ENCODE measurements around the gene BBOF1.
A peak's percentile ranks its signal among the peaks of the same experiment; 100 is the strongest.

The BBOF1 gene

DNA sequence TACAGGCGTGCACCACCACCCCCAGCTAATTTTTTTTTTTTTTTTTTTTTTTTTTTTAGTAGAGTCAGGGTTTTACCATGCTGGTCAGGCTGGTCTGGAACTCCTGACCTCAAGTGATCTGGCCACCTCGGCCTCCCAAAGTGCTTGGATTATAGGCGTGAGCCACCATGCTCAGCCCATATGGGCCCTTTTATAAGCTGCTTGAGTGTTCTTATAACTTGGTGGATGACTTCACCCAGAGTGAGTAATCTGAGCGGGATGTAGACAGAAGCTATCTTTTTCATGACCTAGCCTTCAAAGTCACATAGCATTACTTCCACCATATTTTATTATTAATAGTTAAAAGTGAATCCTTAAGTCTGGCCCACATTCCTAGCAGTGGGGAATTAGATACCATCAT is 16.4 kb downstream of the BBOF1 start:
- Histone ChIP-seq H3K27ac (replicated peaks; ENCODE audit: low read length) (no peak overlapping the region), H2BK5ac (ENCODE audit: low read length) (no peak overlapping the region), H4K8ac (ENCODE audit: low read depth, low read length) (no peak overlapping the region), H2BK15ac (ENCODE audit: low read length) (no peak overlapping the region), H2AK5ac (ENCODE audit: low read depth, low read length) (no peak overlapping the region), H3K4me3 (ENCODE audit: low read length in 2 of 2) (no peak overlapping the region), H3K18ac (ENCODE audit: low read length) (no peak overlapping the region), H2AFZ (ENCODE audit: low read length) (no peak overlapping the region), H4K91ac (ENCODE audit: low read depth, low read length, poor library complexity) (no peak overlapping the region), H2BK12ac (ENCODE audit: low read length) (no peak overlapping the region), H3K27me3 (ENCODE audit: control insufficient read depth in 3 of 3, insufficient read depth in 3 of 3, low read depth in 1 of 3, low read length in 3 of 3) (no peaks in the 10 kb centered on the region), H3K4me1 (ENCODE audit: control insufficient read depth in 2 of 2, insufficient read depth in 1 of 2, low read depth in 1 of 2, low read length in 2 of 2) (no peaks in the 10 kb centered on the region), H3K36me3 (replicated peaks in 1 of 2; ENCODE audit: control insufficient read depth in 2 of 2, insufficient read depth in 2 of 2, low read length in 2 of 2) (no peaks in the 10 kb centered on the region), H3K9ac (ENCODE audit: low read depth, low read length, poor library complexity) (no peak overlapping the region), H3K4ac (ENCODE audit: low read length) (no peak overlapping the region), H3K9me3 (replicated peaks in 1 of 2; ENCODE audit: control insufficient read depth in 2 of 2, insufficient read depth in 1 of 2, low read depth in 1 of 2, low read length in 2 of 2) (no peaks in the 10 kb centered on the region), H3K79me1 (ENCODE audit: low read depth, low read length) (no peaks in the 10 kb centered on the region), H3K14ac (ENCODE audit: low read length) (no peak overlapping the region), H3K23ac (ENCODE audit: low read depth, low read length, poor library complexity) (no peak overlapping the region), H2BK120ac (ENCODE audit: low read depth, low read length) (no peak overlapping the region), H3K4me2 (ENCODE audit: insufficient read depth, low read length, poor library complexity, severe bottlenecking) (no peak overlapping the region)
- WGBS, 2 donors (ENCODE audit: extremely low coverage in 2 of 2, insufficient read length in 2 of 2, insufficient replicate concordance in 1 of 2) = no CpG with 5 or more reads among the region's 4 CpGs
- DNase-seq (ENCODE audit: low spot score) = no peak

DNA sequence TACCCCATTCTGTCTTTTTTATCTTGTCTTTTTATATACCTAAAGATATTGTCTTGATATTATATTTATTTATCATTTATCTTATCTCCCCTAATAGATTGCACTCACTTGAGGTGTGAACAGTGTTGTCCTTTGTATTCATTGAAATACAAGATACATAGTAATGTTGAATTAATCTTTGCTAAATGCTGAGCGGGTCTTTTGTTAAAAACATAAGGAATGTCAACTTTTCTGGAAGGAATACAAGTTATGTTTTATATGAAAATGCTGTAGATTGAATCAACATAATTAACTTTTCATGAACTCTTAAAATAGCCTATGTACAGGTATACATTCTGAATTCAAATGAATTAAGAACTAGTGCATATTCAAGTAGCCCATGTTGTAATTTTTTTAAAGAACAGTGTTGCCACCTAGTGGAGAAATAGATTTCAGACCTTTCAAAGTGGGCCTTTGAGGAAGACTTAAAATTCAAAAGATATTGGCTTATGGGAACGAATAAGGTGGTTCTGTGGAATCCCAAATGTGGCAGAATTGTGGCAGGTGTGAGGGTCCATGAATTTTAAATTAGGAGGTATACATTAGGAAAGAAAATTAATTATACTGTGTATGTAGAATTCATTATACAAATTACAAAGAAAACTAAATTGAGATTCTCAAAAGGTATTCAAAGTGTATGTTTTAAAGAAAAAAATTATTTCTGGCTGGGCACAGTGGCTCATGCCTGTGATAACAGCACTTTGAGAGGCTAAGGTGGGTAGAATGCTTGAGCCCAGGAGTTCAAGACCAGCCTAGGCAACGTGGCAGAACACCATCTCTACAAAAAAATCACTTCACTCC is 19.1 kb downstream of the BBOF1 start:
- WGBS, 2 donors (ENCODE audit: extremely low coverage in 2 of 2, insufficient read length in 2 of 2, insufficient replicate concordance in 1 of 2) = no CpG with 5 or more reads among the region's 3 CpGs
- Histone ChIP-seq H2AK5ac (ENCODE audit: low read depth, low read length) (no peak overlapping the region), H3K4ac (ENCODE audit: low read length) (no peak overlapping the region), H2BK5ac (ENCODE audit: low read length) (no peak overlapping the region), H3K36me3 (replicated peaks in 1 of 2; ENCODE audit: control insufficient read depth in 2 of 2, insufficient read depth in 2 of 2, low read length in 2 of 2) (no peaks in the 10 kb centered on the region), H2BK120ac (ENCODE audit: low read depth, low read length) (no peak overlapping the region), H3K14ac (ENCODE audit: low read length) (no peak overlapping the region), H2AFZ (ENCODE audit: low read length) (no peak overlapping the region), H3K27me3 (ENCODE audit: control insufficient read depth in 3 of 3, insufficient read depth in 3 of 3, low read depth in 1 of 3, low read length in 3 of 3) (no peaks in the 10 kb centered on the region), H3K9ac (ENCODE audit: low read depth, low read length, poor library complexity) (no peak overlapping the region), H2BK15ac (ENCODE audit: low read length) (no peak overlapping the region), H4K91ac (ENCODE audit: low read depth, low read length, poor library complexity) (no peak overlapping the region), H3K18ac (ENCODE audit: low read length) (no peak overlapping the region), H3K79me1 (ENCODE audit: low read depth, low read length) (no peaks in the 10 kb centered on the region), H3K27ac (replicated peaks; ENCODE audit: low read length) (no peak overlapping the region), H3K9me3 (replicated peaks in 1 of 2; ENCODE audit: control insufficient read depth in 2 of 2, insufficient read depth in 1 of 2, low read depth in 1 of 2, low read length in 2 of 2) (no peaks in the 10 kb centered on the region), H3K4me3 (ENCODE audit: low read length in 2 of 2) (no peak overlapping the region), H4K8ac (ENCODE audit: low read depth, low read length) (no peak overlapping the region), H3K23ac (ENCODE audit: low read depth, low read length, poor library complexity) (no peak overlapping the region), H3K4me2 (ENCODE audit: insufficient read depth, low read length, poor library complexity, severe bottlenecking) (no peak overlapping the region), H2BK12ac (ENCODE audit: low read length) (no peak overlapping the region), H3K4me1 (ENCODE audit: control insufficient read depth in 2 of 2, insufficient read depth in 1 of 2, low read depth in 1 of 2, low read length in 2 of 2) (no peaks in the 10 kb centered on the region)
- DNase-seq (ENCODE audit: low spot score) = peak; percentile 31

DNA sequence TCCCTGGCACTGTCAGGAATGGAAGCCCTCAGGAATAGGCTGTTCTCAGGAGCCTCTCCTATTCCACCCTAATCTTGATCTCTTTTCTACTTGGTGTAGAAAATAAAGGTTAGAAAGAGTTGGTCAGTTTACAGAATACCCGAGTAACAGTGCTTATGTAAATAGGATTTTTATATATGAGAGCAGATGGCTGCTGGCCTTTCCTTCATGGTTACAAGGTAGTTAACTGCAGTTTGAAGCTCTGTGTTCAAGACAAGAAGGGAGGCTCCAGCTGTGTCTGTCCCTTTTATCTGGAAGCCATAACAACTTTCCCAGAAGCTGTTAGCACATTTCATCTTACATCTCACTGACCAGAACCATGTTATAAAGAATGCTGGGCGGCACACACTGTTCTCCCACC is 23.1 kb downstream of the BBOF1 start:
- Histone ChIP-seq H3K27me3 (ENCODE audit: control insufficient read depth in 3 of 3, insufficient read depth in 3 of 3, low read depth in 1 of 3, low read length in 3 of 3) (no peaks in the 10 kb centered on the region), H3K14ac (ENCODE audit: low read length) (no peak overlapping the region), H3K4me1 (ENCODE audit: control insufficient read depth in 2 of 2, insufficient read depth in 1 of 2, low read depth in 1 of 2, low read length in 2 of 2) (no peaks in the 10 kb centered on the region), H3K4ac (ENCODE audit: low read length) (no peak overlapping the region), H2AK5ac (ENCODE audit: low read depth, low read length) (no peak overlapping the region), H2BK12ac (ENCODE audit: low read length) (no peak overlapping the region), H3K36me3 (replicated peaks in 1 of 2; ENCODE audit: control insufficient read depth in 2 of 2, insufficient read depth in 2 of 2, low read length in 2 of 2) (no peaks in the 10 kb centered on the region), H3K18ac (ENCODE audit: low read length) (no peak overlapping the region), H4K91ac (ENCODE audit: low read depth, low read length, poor library complexity) (no peak overlapping the region), H3K27ac (replicated peaks; ENCODE audit: low read length) (no peak overlapping the region), H2AFZ (ENCODE audit: low read length) (no peak overlapping the region), H2BK5ac (ENCODE audit: low read length) (no peak overlapping the region), H2BK120ac (ENCODE audit: low read depth, low read length) (no peak overlapping the region), H3K79me1 (ENCODE audit: low read depth, low read length) (no peaks in the 10 kb centered on the region), H3K9ac (ENCODE audit: low read depth, low read length, poor library complexity) (no peak overlapping the region), H3K23ac (ENCODE audit: low read depth, low read length, poor library complexity) (no peak overlapping the region), H3K9me3 (replicated peaks in 1 of 2; ENCODE audit: control insufficient read depth in 2 of 2, insufficient read depth in 1 of 2, low read depth in 1 of 2, low read length in 2 of 2) (no peaks in the 10 kb centered on the region), H3K4me3 (ENCODE audit: low read length in 2 of 2) (no peak overlapping the region), H3K4me2 (ENCODE audit: insufficient read depth, low read length, poor library complexity, severe bottlenecking) (no peak overlapping the region), H4K8ac (ENCODE audit: low read depth, low read length) (no peak overlapping the region), H2BK15ac (ENCODE audit: low read length) (no peak overlapping the region)
- no CpG with 5 or more reads among the region's 2 CpGs for WGBS, 2 donors (ENCODE audit: extremely low coverage in 2 of 2, insufficient read length in 2 of 2, insufficient replicate concordance in 1 of 2)
- no peak for DNase-seq (ENCODE audit: low spot score)

DNA sequence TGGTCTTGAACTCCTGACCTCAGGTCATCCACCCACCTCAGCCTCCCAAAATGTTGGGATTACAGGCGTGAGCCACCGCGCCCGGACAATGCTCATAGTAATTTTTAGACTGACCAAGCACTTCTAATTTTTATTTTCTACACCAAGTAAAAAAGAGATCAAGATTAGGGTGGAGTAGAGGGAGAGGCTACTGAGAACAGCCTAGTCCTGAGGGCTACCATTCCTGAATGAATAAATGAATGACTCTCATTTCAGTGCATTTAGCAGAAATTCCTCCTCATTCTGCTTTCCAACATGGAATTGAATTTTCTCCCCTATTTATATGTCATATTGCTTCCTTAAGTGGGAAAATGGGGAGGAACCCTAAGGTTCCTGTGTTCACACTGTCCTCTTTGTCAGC is 26.4 kb downstream of the BBOF1 start:
- Histone ChIP-seq H4K91ac (ENCODE audit: low read depth, low read length, poor library complexity) (no peak overlapping the region), H3K4me3 (ENCODE audit: low read length in 2 of 2) (no peak overlapping the region), H3K27me3 (ENCODE audit: control insufficient read depth in 3 of 3, insufficient read depth in 3 of 3, low read depth in 1 of 3, low read length in 3 of 3) (no peaks in the 10 kb centered on the region), H3K23ac (ENCODE audit: low read depth, low read length, poor library complexity) (no peak overlapping the region), H2BK12ac (ENCODE audit: low read length) (no peak overlapping the region), H2BK15ac (ENCODE audit: low read length) (no peak overlapping the region), H3K79me1 (ENCODE audit: low read depth, low read length) (no peaks in the 10 kb centered on the region), H3K4me2 (ENCODE audit: insufficient read depth, low read length, poor library complexity, severe bottlenecking) (no peak overlapping the region), H2BK5ac (ENCODE audit: low read length) (no peak overlapping the region), H3K14ac (ENCODE audit: low read length) (no peak overlapping the region), H3K4ac (ENCODE audit: low read length) (no peak overlapping the region), H3K9ac (ENCODE audit: low read depth, low read length, poor library complexity) (no peak overlapping the region), H4K8ac (ENCODE audit: low read depth, low read length) (no peak overlapping the region), H2AFZ (ENCODE audit: low read length) (no peak overlapping the region), H3K18ac (ENCODE audit: low read length) (no peak overlapping the region), H3K36me3 (replicated peaks in 1 of 2; ENCODE audit: control insufficient read depth in 2 of 2, insufficient read depth in 2 of 2, low read length in 2 of 2) (no peaks in the 10 kb centered on the region), H2BK120ac (ENCODE audit: low read depth, low read length) (no peak overlapping the region), H3K4me1 (ENCODE audit: control insufficient read depth in 2 of 2, insufficient read depth in 1 of 2, low read depth in 1 of 2, low read length in 2 of 2) (no peaks in the 10 kb centered on the region), H2AK5ac (ENCODE audit: low read depth, low read length) (no peak overlapping the region), H3K27ac (replicated peaks; ENCODE audit: low read length) (no peak overlapping the region), H3K9me3 (replicated peaks in 1 of 2; ENCODE audit: control insufficient read depth in 2 of 2, insufficient read depth in 1 of 2, low read depth in 1 of 2, low read length in 2 of 2) (no peaks in the 10 kb centered on the region)
- DNase-seq (ENCODE audit: low spot score) = no peak
- no CpG with 5 or more reads among the region's 4 CpGs for WGBS, 2 donors (ENCODE audit: extremely low coverage in 2 of 2, insufficient read length in 2 of 2, insufficient replicate concordance in 1 of 2)
